Spleen (tissue), 11 donors: ENCODE results near the gene MIR17HG. TPM values are rescaled to one million over a fixed set of nuclear protein-coding genes. Genes with fewer than 3 reads are reported as not detected.

Experiments used
- DNase-seq: peaks from one replicate; pipeline ENCODE4 v3.0.0-alpha.2; 2020
- H3K27ac ChIP-seq, 8 donors: fragments of 200-600 bp; sonication (generic) in 7 of 8; 1 replicate in 4 of 8; 2 replicates in 4 of 8; pipeline versions ENCODE4 v1.5.0 to v1.8.0; 2016 to 2021; ENCODE audit warnings: inconsistent platforms in 4 of 8, mild to moderate bottlenecking in 4 of 8, moderate library complexity in 1 of 8
- H3K27me3 ChIP-seq, 7 donors: fragments of 200-600 bp; sonication (generic) in 6 of 7; replicated peaks in 1 of 7; 1 replicate in 4 of 7; 2 replicates in 3 of 7; pipeline versions ENCODE4 v1.5.0 to v1.8.0; 2016 to 2021; ENCODE audit warnings: inconsistent platforms in 3 of 7, mild to moderate bottlenecking in 1 of 7
- H3K36me3 ChIP-seq, 6 donors: fragments of 200-600 bp; sonication (generic) in 5 of 6; 1 replicate in 4 of 6; 2 replicates in 2 of 6; pipeline versions ENCODE4 v1.5.0 to v1.8.0; 2016 to 2021; ENCODE audit warnings: inconsistent platforms in 2 of 6
- H3K4me1 ChIP-seq, 6 donors: fragments of 200-600 bp; sonication (generic) in 5 of 6; 1 replicate in 3 of 6; 2 replicates in 3 of 6; pipeline versions ENCODE4 v1.5.0 to v1.8.0; 2016 to 2021; ENCODE audit warnings: inconsistent platforms in 3 of 6
- H3K4me3 ChIP-seq, 8 donors: fragments of 200-600 bp; sonication (generic) in 7 of 8; 1 replicate in 4 of 8; 2 replicates in 4 of 8; pipeline versions ENCODE4 v1.5.0 to v1.8.0; 2016 to 2021; ENCODE audit warnings: inconsistent platforms in 4 of 8, mild to moderate bottlenecking in 4 of 8, moderate library complexity in 2 of 8
- H3K9me3 ChIP-seq, 8 donors: fragments of 200-600 bp; sonication (generic) in 7 of 8; 1 replicate in 4 of 8; 2 replicates in 4 of 8; pipeline versions ENCODE4 v1.5.0 to v1.8.0; 2016 to 2021; ENCODE audit warnings: inconsistent platforms in 4 of 8
- POLR2A ChIP-seq, 3 donors: fragments of 450-650 bp; IDR thresholded peaks; one replicate each; pipeline ENCODE4 v1.5.1; 2017; ENCODE audit warnings: antibody characterized with exemption in 3 of 3, mild to moderate bottlenecking in 1 of 3
- POLR2AphosphoS5 ChIP-seq, 3 donors: sonication (generic); formaldehyde crosslinking; IDR thresholded peaks; one replicate each; pipeline ENCODE4 v1.5.1; 2017; ENCODE audit warnings: antibody characterized with exemption in 3 of 3
- WGBS, 5 donors: extraction: QIAGEN DNeasy Blood & Tissue Kit in 3 of 5; methylation state at CpG; one replicate each; pipeline versions ENCODE4 v1.1.5 to v1.1.7; 2013 to 2018; 5-methylcytosine and 5-hydroxymethylcytosine counted together
- intact Hi-C: fragments of 100-400 bp; cut with DNase I; formaldehyde crosslinking; loops from one replicate; pipeline ENCODE4 v1.15.0; 2023; ENCODE audit warnings: low total_unique reads
- polyA plus RNA-seq, 3 donors: library from polyadenylated mRNA; stranded (reverse); fragments of 200-250 nt; gene quantifications; one replicate each; pipeline ENCODE4 v1.2.1, GENCODE V29; 2013
- total RNA-seq, 7 donors: library from RNA; depleted of rRNA in 3 of 7; stranded (reverse); fragments of >200 nt in 3 of 7; fragmentation: NEBNext Ultra II Directional in 4 of 7; extraction: Animal tissue kit (Norgen Biotek cat#: 25700) in 4 of 7; gene quantifications; one replicate each; pipeline versions ENCODE4 v1.1.0 to v1.2.1, GENCODE V29; 2016 to 2021
- TF ChIP-seq, protein P1 (sequence below), 11 experiments: fragments of 200-600 bp in 7 of 11; fragments of 450-650 bp in 4 of 11; sonication (generic) in 4 of 11; IDR thresholded peaks in 8 of 11; conservative IDR thresholded peaks in 3 of 11; 1 replicate in 7 of 11; 2 replicates in 4 of 11; pipeline versions ENCODE4 v1.4.0 to v1.8.0; 2016 to 2021; ENCODE audit warnings: antibody characterized with exemption in 11 of 11, inconsistent platforms in 4 of 11, mild to moderate bottlenecking in 1 of 11
- donor health status: healthy with polysubstance abuse.
- donor health status: DM: no; HTN: no; CAD: no; lungs with moderate emphysema.
- donor health status: DM: no; HTN: no; CAD: no.
- donor health status: Bipolar disorder and iron deficiency.
- donor health status: healthy.
- donor health status: DM: no; HTN: no; CAD: no.
- donor health status: DM: yes; HTN: yes; CAD: no.

The MIR17HG gene
- total and polyA plus RNA-seq, 10 donors = 3.7 to 15.0 (median 6.6) TPM

DNA sequence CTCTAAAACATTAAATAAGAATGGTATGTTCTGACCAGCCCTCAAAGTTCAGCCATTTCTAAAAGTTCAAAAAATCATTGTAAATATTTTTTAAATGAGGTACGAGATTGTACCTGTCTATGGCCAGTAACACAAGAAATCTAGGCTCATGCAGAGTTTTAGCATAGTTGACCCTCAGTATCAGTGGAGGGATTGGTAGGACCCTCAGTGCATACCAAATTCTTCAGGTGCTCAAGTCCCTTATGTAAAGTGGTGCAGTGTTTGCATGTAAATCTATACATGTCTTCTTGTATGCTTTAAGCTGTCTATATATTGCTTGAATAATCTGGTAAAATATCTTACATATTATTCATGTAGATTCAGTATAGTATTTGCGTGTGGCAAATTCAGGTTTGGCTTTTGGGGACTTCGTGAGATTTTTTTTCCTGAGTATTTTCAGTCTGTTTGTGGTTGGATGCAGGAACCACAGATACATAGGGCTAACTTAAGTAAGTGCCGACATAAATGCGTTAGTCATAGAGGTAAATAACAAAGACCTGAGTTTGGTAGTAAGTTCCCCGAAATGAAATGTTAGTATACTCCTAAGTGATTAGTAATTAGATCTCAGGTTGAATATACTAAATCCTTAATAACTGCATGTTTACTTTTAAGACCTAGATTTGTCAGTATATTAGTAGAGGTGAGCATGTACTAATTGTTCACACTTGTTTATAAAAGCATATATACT lies 7.8 kb downstream of the MIR17HG start:
- Histone ChIP-seq H3K27me3 (no peaks in the 10 kb centered on the region), H3K9me3 (no peaks in the 10 kb centered on the region), H3K4me1 (peaks cover 5 to 36% (median 14%) of the 10 kb centered on the region in 6 donors), H3K4me3 (no peak overlapping the region), H3K27ac (no peak overlapping the region), H3K36me3 (peaks cover 0 to 73% (median 39%) of the 10 kb centered on the region in 6 donors)
- no peak for DNase-seq
- intact Hi-C loops = no loop called here
- TF ChIP-seq, protein P1, sequence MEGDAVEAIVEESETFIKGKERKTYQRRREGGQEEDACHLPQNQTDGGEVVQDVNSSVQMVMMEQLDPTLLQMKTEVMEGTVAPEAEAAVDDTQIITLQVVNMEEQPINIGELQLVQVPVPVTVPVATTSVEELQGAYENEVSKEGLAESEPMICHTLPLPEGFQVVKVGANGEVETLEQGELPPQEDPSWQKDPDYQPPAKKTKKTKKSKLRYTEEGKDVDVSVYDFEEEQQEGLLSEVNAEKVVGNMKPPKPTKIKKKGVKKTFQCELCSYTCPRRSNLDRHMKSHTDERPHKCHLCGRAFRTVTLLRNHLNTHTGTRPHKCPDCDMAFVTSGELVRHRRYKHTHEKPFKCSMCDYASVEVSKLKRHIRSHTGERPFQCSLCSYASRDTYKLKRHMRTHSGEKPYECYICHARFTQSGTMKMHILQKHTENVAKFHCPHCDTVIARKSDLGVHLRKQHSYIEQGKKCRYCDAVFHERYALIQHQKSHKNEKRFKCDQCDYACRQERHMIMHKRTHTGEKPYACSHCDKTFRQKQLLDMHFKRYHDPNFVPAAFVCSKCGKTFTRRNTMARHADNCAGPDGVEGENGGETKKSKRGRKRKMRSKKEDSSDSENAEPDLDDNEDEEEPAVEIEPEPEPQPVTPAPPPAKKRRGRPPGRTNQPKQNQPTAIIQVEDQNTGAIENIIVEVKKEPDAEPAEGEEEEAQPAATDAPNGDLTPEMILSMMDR (IDR thresholded peaks at IDR 0.05 in 8 of 11, conservative IDR thresholded peaks at IDR 0.05 in 3 of 11) = no peak
- TF ChIP-seq POLR2A (IDR thresholded peaks at IDR 0.05) = no peak
- no peak for TF ChIP-seq POLR2AphosphoS5 (IDR thresholded peaks at IDR 0.05)
- WGBS, 5 donors = 82 to 97% (median 92%) methylated on average over 6 of the region's 6 CpGs

DNA sequence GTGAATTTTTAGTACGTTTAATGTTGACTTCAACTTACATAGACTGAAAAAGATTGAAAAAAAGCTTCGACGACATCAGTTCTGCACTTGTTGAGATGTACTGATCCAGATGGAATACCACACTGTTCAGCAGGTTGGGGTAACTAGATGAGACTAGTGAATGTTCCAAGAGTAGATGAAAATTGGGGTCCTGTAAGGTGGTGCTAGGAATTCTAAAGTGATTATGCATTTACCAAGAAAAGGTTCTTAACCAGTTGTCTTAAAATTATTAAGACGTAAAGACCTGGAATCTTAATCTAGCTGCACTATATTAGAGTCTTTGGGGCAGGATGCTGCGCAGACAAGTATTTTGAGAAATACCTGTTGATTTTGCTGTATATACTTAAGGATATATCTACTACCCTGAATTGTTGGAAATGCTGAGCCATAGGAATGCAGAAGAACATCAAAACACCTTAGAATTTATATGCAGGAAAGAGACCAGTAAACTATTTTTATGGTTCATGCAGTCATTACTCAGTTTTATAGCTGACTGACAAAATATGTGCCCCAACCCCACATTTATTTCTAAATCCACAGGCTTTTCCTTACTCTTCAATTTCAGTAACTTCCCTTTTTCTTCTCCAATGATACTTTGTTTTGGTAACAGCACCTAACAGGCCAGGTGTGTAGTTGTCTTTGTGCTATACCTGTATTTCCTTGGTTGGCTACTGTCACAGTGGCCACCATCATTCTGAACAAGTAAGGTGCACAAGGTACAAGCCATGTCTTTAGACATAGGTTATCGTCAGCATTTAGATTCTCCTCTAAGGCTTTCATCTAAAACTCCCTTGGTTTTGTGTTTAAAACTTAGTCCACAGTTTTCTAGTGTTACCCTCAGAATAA lies 8.6 kb downstream of the MIR17HG start:
- 94 to 98% (median 95%) methylated on average over 6 of the region's 6 CpGs for WGBS, 5 donors
- H3K27me3 ChIP-seq = no peaks in the 10 kb centered on the region
- peaks cover 0 to 65% (median 32%) of the 10 kb centered on the region in 6 donors for H3K36me3 ChIP-seq
- intact Hi-C loops = no loop called here
- H3K9me3 ChIP-seq = no peaks in the 10 kb centered on the region
- H3K27ac ChIP-seq = no peak overlapping the region
- TF ChIP-seq POLR2AphosphoS5 (IDR thresholded peaks at IDR 0.05) = no peak
- TF ChIP-seq POLR2A (IDR thresholded peaks at IDR 0.05) = no peak
- TF ChIP-seq, protein P1 (IDR thresholded peaks at IDR 0.05 in 8 of 11, conservative IDR thresholded peaks at IDR 0.05 in 3 of 11) = no peak
- H3K4me3 ChIP-seq = no peak overlapping the region
- H3K4me1 ChIP-seq = peaks cover 0 to 28% (median 6%) of the 10 kb centered on the region in 6 donors
- DNase-seq = no peak

DNA sequence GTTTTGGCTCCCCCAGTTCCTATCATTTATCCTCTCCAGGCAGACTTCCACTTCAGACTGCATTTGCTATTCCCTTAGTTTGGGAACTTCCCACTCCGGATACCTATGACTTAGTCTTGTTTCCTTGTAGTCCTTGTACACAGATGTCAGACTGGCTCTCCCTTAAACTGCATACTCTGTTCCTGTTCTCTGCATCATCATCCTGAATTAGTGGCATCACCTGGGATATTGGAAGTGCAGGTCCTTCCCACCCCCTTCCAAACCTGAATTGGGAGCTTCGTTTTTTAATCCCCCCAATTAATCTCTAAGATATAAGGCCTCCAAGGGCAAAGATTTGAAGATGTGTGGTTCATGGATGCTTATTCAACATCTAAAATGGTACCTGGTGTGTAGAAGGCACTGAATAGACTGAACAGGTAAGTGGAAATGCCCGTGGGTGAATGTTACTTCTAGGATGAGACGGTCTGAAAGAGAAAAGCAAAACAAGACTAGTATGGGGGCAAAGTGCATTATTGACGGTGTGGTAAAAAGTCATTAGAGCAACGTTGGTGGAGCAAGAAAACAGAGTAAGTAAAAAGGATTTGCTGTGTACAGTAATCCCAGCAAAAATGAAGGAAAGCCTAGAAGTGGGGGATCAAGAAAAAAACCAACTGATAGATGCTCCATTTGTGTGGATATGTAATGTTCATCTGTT lies 9.6 kb downstream of the MIR17HG start:
- intact Hi-C loops = no loop called here
- H3K36me3 ChIP-seq = peaks cover 0 to 55% (median 24%) of the 10 kb centered on the region in 6 donors
- no peak for DNase-seq
- 77 to 87% (median 82%) methylated on average over 6 of the region's 6 CpGs for WGBS, 5 donors
- no peaks in the 10 kb centered on the region for H3K9me3 ChIP-seq
- H3K4me1 ChIP-seq = peaks cover 0 to 18% (median under 1%) of the 10 kb centered on the region in 6 donors
- no peak overlapping the region for H3K4me3 ChIP-seq
- TF ChIP-seq, protein P1 (IDR thresholded peaks at IDR 0.05 in 8 of 11, conservative IDR thresholded peaks at IDR 0.05 in 3 of 11) = no peak
- TF ChIP-seq POLR2A (IDR thresholded peaks at IDR 0.05) (no peak), POLR2AphosphoS5 (IDR thresholded peaks at IDR 0.05) (no peak)
- no peak overlapping the region for H3K27ac ChIP-seq
- H3K27me3 ChIP-seq = no peaks in the 10 kb centered on the region
